Liver (tissue), 9 donors: Measurements from ENCODE around the gene AKNA. TPM values are rescaled to one million over a fixed set of nuclear protein-coding genes. Genes with fewer than 3 reads are reported as not detected.
A peak's percentile ranks its signal among the peaks of the same experiment; 100 is the strongest.
"Not testable (repeated sequence)": the region's sequence is repeated elsewhere in the genome, so short reads cannot be mapped to it uniquely, and the experiment has no call there.

Experiments
- DNase-seq: peaks from one replicate; pipeline ENCODE4 v3.0.0-alpha.2; 2017; ENCODE audit warnings: low spot score
- H3K27ac ChIP-seq, 2 donors: one replicate each; pipeline ENCODE4 v1.7.0; 2013; ENCODE audit warnings: inconsistent platforms in 2 of 2, low read length in 2 of 2, control low read depth in 1 of 2, low read depth in 1 of 2, mild to moderate bottlenecking in 1 of 2
- H3K27me3 ChIP-seq, 4 donors: one replicate each; pipeline versions ENCODE4 v1.6.1 to v1.7.0; 2013; ENCODE audit warnings: low read length in 3 of 4, inconsistent platforms in 1 of 4, mild to moderate bottlenecking in 1 of 4, moderate library complexity in 1 of 4; ENCODE audit not compliant: control insufficient read depth in 4 of 4, insufficient read depth in 4 of 4
- H3K36me3 ChIP-seq, 4 donors: one replicate each; pipeline versions ENCODE4 v1.6.1 to v1.7.0; 2013; ENCODE audit warnings: low read length in 3 of 4, mild to moderate bottlenecking in 3 of 4, low read depth in 1 of 4, moderate library complexity in 1 of 4; ENCODE audit not compliant: control insufficient read depth in 4 of 4, insufficient read depth in 3 of 4
- H3K4me1 ChIP-seq, 4 donors: one replicate each; pipeline versions ENCODE4 v1.6.1 to v1.7.0; 2013; ENCODE audit warnings: low read length in 3 of 4, mild to moderate bottlenecking in 3 of 4, moderate library complexity in 1 of 4; ENCODE audit not compliant: control insufficient read depth in 4 of 4, insufficient read depth in 4 of 4
- H3K4me3 ChIP-seq, 3 donors: one replicate each; pipeline versions ENCODE4 v1.6.1 to v1.7.0; 2013; ENCODE audit warnings: low read length in 3 of 3, control low read depth in 1 of 3, low read depth in 1 of 3, mild to moderate bottlenecking in 1 of 3
- H3K9ac ChIP-seq, 2 donors: one replicate each; pipeline ENCODE4 v1.7.0; 2013; ENCODE audit warnings: low read length in 2 of 2, mild to moderate bottlenecking in 2 of 2, moderate library complexity in 2 of 2, control low read depth in 1 of 2, low read depth in 1 of 2
- H3K9me3 ChIP-seq, 4 donors: one replicate each; pipeline versions ENCODE4 v1.6.1 to v1.7.0; 2013; ENCODE audit warnings: low read length in 3 of 4; ENCODE audit not compliant: control insufficient read depth in 4 of 4
- CTCF ChIP-seq: fragments of 150-350 bp; IDR thresholded peaks from 2 replicates; pipeline ENCODE4 v1.5.1; 2017; ENCODE audit warnings: improper control_type of control experiment, low read depth, low read length; ENCODE audit not compliant: missing input control
- EGR1 ChIP-seq, 2 donors: IDR thresholded peaks; 2 replicates each; pipeline ENCODE4 v1.6.1; 2016 to 2018; ENCODE audit warnings: antibody characterized with exemption in 2 of 2, low read depth in 2 of 2
- FOXA1 ChIP-seq: IDR thresholded peaks from 2 replicates; pipeline ENCODE4 v1.6.1; 2016; ENCODE audit warnings: antibody characterized with exemption
- FOXA2 ChIP-seq: IDR thresholded peaks from 2 replicates; pipeline ENCODE4 v1.6.1; 2016; ENCODE audit warnings: antibody characterized with exemption
- GABPA ChIP-seq, 2 donors: IDR thresholded peaks in 1 of 2; conservative IDR thresholded peaks in 1 of 2; 2 replicates each; pipeline ENCODE4 v1.6.1; 2016; ENCODE audit warnings: antibody characterized with exemption in 2 of 2, mild to moderate bottlenecking in 1 of 2, moderate library complexity in 1 of 2
- HNF4A ChIP-seq, 2 donors: conservative IDR thresholded peaks; 2 replicates each; pipeline ENCODE4 v1.6.1; 2016; ENCODE audit warnings: antibody characterized with exemption in 2 of 2, mild to moderate bottlenecking in 2 of 2
- JUND ChIP-seq, 2 donors: IDR thresholded peaks; 2 replicates each; pipeline ENCODE4 v1.6.1; 2016; ENCODE audit warnings: antibody characterized with exemption in 2 of 2
- MAX ChIP-seq: IDR thresholded peaks from 2 replicates; pipeline ENCODE4 v1.6.1; 2016; ENCODE audit warnings: antibody characterized with exemption
- NR2F2 ChIP-seq: IDR thresholded peaks from 2 replicates; pipeline ENCODE4 v1.6.1; 2016; ENCODE audit warnings: antibody characterized with exemption
- RAD21 ChIP-seq, 2 donors: IDR thresholded peaks; 2 replicates each; pipeline ENCODE4 v1.6.1; 2016; ENCODE audit warnings: antibody characterized with exemption in 2 of 2, mild to moderate bottlenecking in 2 of 2
- RXRA ChIP-seq, 2 donors: IDR thresholded peaks; 2 replicates each; pipeline ENCODE4 v1.6.1; 2017 to 2018; ENCODE audit warnings: antibody characterized with exemption in 2 of 2, mild to moderate bottlenecking in 1 of 2
- SP1 ChIP-seq: IDR thresholded peaks from 2 replicates; pipeline ENCODE4 v1.6.1; 2018; ENCODE audit warnings: antibody characterized with exemption, mild to moderate bottlenecking
- TAF1 ChIP-seq: conservative IDR thresholded peaks from 2 replicates; pipeline ENCODE4 v1.6.1; 2016; ENCODE audit warnings: antibody characterized with exemption, mild to moderate bottlenecking
- WGBS: extraction: QIAGEN DNeasy Blood & Tissue Kit; methylation state at CpG from one replicate; pipeline ENCODE4 v1.1.7; 2013; 5-methylcytosine and 5-hydroxymethylcytosine counted together
- polyA plus RNA-seq, 2 donors: library from polyadenylated mRNA; stranded (reverse) in 1 of 2; unstranded in 1 of 2; fragments of 200-250 nt in 1 of 2; fragments of >200 nt in 1 of 2; fragmentation: Nextera tagmentation in 1 of 2; extraction: Ambion mirVana in 1 of 2; gene quantifications; one replicate each; pipeline versions ENCODE4 v1.2.1 to v1.2.3, GENCODE V29; 2013 to 2015
- total RNA-seq, 2 donors: library from RNA; depleted of rRNA; stranded (reverse); fragments of >200 nt; gene quantifications; one replicate each; pipeline ENCODE4 v1.2.3, GENCODE V29; 2014
- TF ChIP-seq, protein P1 (sequence below): IDR thresholded peaks from 2 replicates; pipeline ENCODE4 v1.6.1; 2016; ENCODE audit warnings: antibody characterized with exemption
- TF ChIP-seq, protein P2 (sequence below): IDR thresholded peaks from 2 replicates; pipeline ENCODE4 v1.6.1; 2016; ENCODE audit warnings: antibody characterized with exemption
- donor health status: healthy.
- donor health status: healthy.
- donor health status: healthy.
- donor health status: healthy.
- donor health status: healthy.

AKNA gene
- total and polyA plus RNA-seq, 4 donors: 4.2 to 31.7 (median 6.9) TPM

GRCh38 chr9:114325684-114326254, 62.0 kb downstream of the AKNA start:
- Histone ChIP-seq H3K4me3 (peak overlapping the region; percentile 5 to 49 (median 34)), H3K36me3 (peaks cover 0 to 14% (median 7%) of the 10 kb centered on the region in 4 donors)

DNA sequence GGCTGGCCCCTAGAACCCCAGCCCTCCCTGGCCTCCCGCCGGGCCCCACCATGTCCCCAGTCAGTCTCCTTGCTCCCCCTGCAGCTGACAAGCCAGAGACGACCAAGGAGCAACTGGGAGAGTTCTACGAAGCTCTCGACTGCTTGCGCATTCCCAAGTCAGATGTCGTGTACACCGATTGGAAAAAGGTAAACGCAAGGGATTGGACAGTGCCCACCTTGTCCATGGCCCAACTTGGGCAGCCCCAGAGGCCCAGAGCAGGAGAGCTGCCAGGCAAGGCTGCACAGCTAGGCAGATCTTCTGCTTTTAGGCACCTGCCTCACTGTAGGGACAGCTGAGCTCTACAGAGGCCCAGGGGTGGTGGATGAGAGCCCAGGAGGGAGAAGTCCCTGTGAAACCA, 62.8 kb downstream of the AKNA start:
- Histone ChIP-seq H3K4me1 (peaks cover 8 to 52% (median 41%) of the 10 kb centered on the region in 4 donors), H3K27ac (peak overlapping the region; percentile 35 to 95), H3K9ac (peak overlapping the region; percentile 58 to 69), H3K36me3 (peaks cover 0 to 14% (median 7%) of the 10 kb centered on the region in 4 donors), H3K4me3 (peak overlapping the region; percentile 60 to 95 (median 65))
- TF ChIP-seq NR2F2: peak; percentile 1
- WGBS: 50% methylated on average over 7 of the region's 9 CpGs
- H3K27me3 ChIP-seq, DNase-seq, H3K9me3 ChIP-seq: not testable (repeated sequence)

More at GRCh38 chr9:114325684-114326254, 62.0 kb downstream of the AKNA start:
- DNase-seq, H3K9me3 ChIP-seq, H3K9ac ChIP-seq, H3K27me3 ChIP-seq: not testable (repeated sequence)
- WGBS: 47% methylated on average over 3 of the region's 3 CpGs
- TF ChIP-seq JUND (IDR thresholded peaks at IDR 0.05) (peak in 1 of 2 donors; percentile 12), RXRA (IDR thresholded peaks at IDR 0.05) (peak in 1 of 2 donors; percentile 21), HNF4A (conservative IDR thresholded peaks at IDR 0.05) (peak in 1 of 2 donors; percentile 29), SP1 (peak; percentile 31)
- Histone ChIP-seq H3K4me1 (peaks cover 9 to 52% (median 41%) of the 10 kb centered on the region in 4 donors), H3K27ac (peak overlapping the region; percentile 22 to 52)

GRCh38 chr9:114324492-114324891, 63.3 kb downstream of the AKNA start:
- peaks cover 0 to 14% (median 7%) of the 10 kb centered on the region in 4 donors for H3K36me3 ChIP-seq
- peaks cover 8 to 52% (median 41%) of the 10 kb centered on the region in 4 donors for H3K4me1 ChIP-seq
- TF ChIP-seq TAF1 (peak; percentile 40), GABPA (IDR thresholded peaks at IDR 0.05 in 1 of 2, conservative IDR thresholded peaks at IDR 0.05 in 1 of 2) (no peak), FOXA1 (no peak), JUND (IDR thresholded peaks at IDR 0.05) (peak in 1 of 2 donors; percentile 34), FOXA2 (no peak), RAD21 (IDR thresholded peaks at IDR 0.05) (no peak), HNF4A (conservative IDR thresholded peaks at IDR 0.05) (no peak), MAX (no peak), RXRA (IDR thresholded peaks at IDR 0.05) (no peak), CTCF (no peak), EGR1 (IDR thresholded peaks at IDR 0.05; ENCODE audit: low read depth in 2 of 2) (no peak)
- TF ChIP-seq, protein P1, sequence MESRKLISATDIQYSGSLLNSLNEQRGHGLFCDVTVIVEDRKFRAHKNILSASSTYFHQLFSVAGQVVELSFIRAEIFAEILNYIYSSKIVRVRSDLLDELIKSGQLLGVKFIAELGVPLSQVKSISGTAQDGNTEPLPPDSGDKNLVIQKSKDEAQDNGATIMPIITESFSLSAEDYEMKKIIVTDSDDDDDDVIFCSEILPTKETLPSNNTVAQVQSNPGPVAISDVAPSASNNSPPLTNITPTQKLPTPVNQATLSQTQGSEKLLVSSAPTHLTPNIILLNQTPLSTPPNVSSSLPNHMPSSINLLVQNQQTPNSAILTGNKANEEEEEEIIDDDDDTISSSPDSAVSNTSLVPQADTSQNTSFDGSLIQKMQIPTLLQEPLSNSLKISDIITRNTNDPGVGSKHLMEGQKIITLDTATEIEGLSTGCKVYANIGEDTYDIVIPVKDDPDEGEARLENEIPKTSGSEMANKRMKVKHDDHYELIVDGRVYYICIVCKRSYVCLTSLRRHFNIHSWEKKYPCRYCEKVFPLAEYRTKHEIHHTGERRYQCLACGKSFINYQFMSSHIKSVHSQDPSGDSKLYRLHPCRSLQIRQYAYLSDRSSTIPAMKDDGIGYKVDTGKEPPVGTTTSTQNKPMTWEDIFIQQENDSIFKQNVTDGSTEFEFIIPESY: no peak
- TF ChIP-seq, protein P2, sequence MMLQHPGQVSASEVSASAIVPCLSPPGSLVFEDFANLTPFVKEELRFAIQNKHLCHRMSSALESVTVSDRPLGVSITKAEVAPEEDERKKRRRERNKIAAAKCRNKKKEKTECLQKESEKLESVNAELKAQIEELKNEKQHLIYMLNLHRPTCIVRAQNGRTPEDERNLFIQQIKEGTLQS: no peak
- peak overlapping the region; percentile 59 to 69 for H3K9ac ChIP-seq
- H3K27me3 ChIP-seq: no peaks in the 10 kb centered on the region
- peak overlapping the region; percentile 35 to 95 for H3K27ac ChIP-seq
- no peak for DNase-seq
- peak overlapping the region; percentile 60 to 95 (median 65) for H3K4me3 ChIP-seq
- WGBS: 55% methylated on average over 8 of the region's 8 CpGs
- no peaks in the 10 kb centered on the region for H3K9me3 ChIP-seq
